ENCODE results near the gene REEP1.

Gene REEP1

GRCh38 chr2:86344404-86344803, 7.0 kb upstream of the REEP1 start:
- no peak for DNase-seq

- no peak for DNase-seq
Measured at GRCh38 chr2:86342488-86342887, 5.1 kb upstream of the REEP1 start.

GRCh38 chr2:86341470-86341869, 4.0 kb upstream of the REEP1 start:
- no peak for DNase-seq

- no peak for DNase-seq
Measured at GRCh38 chr2:86338778-86339295, 1.4 kb upstream of the REEP1 start.

GRCh38 chr2:86336675-86337243, 667 bp downstream of the REEP1 start:
- peak; percentile 78 to 85 (median 79) for DNase-seq

GRCh38 chr2:86335865-86336674, 1.4 kb downstream of the REEP1 start:
- no peak for DNase-seq

- DNase-seq = no peak
Measured at GRCh38 chr2:86333378-86333777, 4.0 kb downstream of the REEP1 start.

- no peak for DNase-seq
Measured at GRCh38 chr2:86332654-86333053, 4.8 kb downstream of the REEP1 start.

GRCh38 chr2:86331384-86331783, 6.0 kb downstream of the REEP1 start:
- DNase-seq = no peak

- peak; percentile 24 to 71 (median 62) for DNase-seq
Measured at GRCh38 chr2:86330001-86330400, 7.4 kb downstream of the REEP1 start.

- no peak for DNase-seq
Measured at GRCh38 chr2:86323273-86324021, 14.0 kb downstream of the REEP1 start.

GRCh38 chr2:86319700-86320580, 17.5 kb downstream of the REEP1 start:
- no peak for DNase-seq

GRCh38 chr2:86315084-86315483, 22.3 kb downstream of the REEP1 start:
- DNase-seq = no peak

GRCh38 chr2:86314125-86314524, 23.3 kb downstream of the REEP1 start:
- no peak for DNase-seq

- no peak for DNase-seq
Measured at GRCh38 chr2:86313341-86313740, 24.1 kb downstream of the REEP1 start.

GRCh38 chr2:86311879-86312278, 25.5 kb downstream of the REEP1 start:
- no peak for DNase-seq

GRCh38 chr2:86309966-86310365, 27.5 kb downstream of the REEP1 start:
- no peak for DNase-seq

GRCh38 chr2:86308984-86309695, 28.3 kb downstream of the REEP1 start:
- no peak for DNase-seq

GRCh38 chr2:86308356-86308755, 29.1 kb downstream of the REEP1 start:
- no peak for DNase-seq

GRCh38 chr2:86307431-86307830, 30.0 kb downstream of the REEP1 start:
- no peak for DNase-seq

GRCh38 chr2:86305915-86306254, 31.5 kb downstream of the REEP1 start:
- DNase-seq = no peak
